ENCODE results near the gene SPATA2L.

Gene SPATA2L

DNA sequence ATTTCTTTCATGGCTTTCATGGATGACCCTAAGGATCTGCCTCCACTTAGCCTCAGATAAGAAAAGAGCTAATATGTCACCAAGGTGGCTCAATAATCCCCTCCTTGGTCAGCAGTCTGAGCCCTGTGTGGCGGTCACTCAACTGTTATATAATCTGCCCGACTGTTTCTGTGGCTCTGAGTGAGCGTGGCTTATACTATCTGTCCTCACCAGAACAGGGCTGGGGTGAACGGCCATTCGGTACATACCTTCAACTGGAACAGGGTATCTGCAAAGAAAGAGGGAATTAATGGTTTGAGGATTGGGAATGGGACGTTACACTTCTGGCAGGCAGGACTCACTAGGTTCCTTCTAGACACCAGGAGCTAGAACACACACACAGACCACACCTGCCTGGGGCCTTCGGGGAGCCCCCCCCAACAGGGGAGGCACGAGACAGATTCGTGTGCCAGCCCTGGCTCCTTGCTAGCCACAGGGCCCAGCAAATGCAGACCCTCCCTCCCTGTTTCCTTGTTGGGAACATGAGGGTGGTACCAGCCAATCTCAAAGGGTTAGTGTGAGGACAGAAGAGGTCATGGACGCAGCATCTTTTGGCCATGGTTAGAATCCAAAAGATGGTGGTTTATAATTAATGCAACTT lies 47.7 kb downstream of the SPATA2L start:
- DNase-seq: no peak

DNA sequence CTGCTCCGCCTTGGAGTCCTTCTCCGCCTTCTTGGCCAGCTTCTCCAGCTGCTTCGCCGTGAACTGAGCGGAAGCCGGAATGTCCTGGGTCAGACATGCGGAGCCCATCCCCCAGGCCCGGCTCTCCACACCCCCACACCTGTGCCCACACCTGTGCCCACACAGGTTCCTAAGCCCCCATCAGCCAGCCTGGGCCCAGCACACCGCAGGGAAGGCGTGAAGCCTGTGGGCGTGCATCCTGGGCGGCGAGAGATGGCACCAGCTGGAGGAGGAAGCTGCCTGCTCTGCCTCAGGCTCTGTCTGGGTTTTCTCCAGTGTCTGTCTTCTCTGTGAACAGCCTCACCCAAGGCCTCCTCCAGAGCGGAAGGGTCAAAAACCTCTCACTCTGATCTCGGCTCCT lies 49.9 kb downstream of the SPATA2L start:
- no peak for DNase-seq

DNA sequence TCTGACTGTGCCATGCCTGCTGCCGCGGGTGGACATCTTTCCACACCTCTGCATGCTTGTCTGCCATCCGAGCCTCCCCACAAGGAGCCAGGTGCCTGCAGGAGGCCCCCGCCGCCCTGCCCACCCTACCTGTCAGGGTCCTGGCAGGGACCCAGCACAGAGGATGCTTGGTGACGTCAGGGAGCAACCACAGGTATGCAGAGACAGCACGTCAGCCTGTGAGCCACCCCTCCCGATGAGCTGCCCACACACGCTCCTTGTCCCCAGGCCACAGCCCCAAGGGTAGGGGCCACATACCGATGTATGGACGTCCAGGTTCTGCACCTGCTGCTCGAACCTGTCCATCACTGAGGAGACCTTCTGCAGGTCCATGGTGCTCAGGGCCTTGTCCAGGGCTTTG lies 54.6 kb downstream of the SPATA2L start:
- DNase-seq: no peak
